DMS153 treated with DMSO at 0.1 percent for 48 hours (cell line): ENCODE measurements around the gene SYNJ1.
"Not testable (repeated sequence)": the region's sequence is repeated elsewhere in the genome, so short reads cannot be mapped to it uniquely, and the experiment has no call there.

Experiments used
- DNase-seq: peaks from one replicate; lab custom pipeline; 2025; ENCODE audit not compliant: unreplicated experiment; lab: John Stamatoyannopoulos, UW

SYNJ1 gene

DNA sequence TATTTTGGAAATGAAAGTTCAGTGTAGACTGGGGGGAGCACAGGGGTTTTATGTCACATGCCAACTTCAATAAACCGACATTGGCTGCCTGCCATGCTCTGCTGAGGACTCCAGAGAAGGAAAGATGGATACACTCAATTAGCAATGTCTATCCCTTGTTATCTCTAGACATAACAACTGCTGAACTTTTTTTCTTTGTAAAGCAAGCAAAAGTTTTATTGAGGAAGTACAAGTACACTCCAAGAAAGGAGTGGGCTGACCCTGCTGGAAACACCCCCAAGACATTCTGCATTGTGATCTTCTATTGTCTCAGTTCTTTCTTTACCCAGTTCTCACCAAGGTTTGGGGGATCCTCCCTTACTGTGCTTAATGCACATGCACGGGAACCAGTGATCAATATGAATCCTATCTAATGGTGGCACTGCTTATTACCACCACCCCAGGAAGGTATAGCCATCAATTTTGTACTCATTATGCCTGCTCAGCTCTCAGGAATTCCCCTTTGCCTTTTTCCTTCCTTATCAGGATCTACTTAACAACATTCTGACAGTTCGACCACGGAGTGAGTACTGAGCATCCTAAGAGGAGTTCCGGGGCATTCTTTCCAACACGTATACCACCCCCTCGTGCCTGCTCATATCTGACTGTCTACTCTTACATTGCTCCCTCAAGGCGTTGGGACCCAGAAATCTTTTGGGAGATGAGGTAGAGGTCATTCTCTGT is 28.7 kb downstream of the SYNJ1 start:
- DNase-seq = no peak

DNA sequence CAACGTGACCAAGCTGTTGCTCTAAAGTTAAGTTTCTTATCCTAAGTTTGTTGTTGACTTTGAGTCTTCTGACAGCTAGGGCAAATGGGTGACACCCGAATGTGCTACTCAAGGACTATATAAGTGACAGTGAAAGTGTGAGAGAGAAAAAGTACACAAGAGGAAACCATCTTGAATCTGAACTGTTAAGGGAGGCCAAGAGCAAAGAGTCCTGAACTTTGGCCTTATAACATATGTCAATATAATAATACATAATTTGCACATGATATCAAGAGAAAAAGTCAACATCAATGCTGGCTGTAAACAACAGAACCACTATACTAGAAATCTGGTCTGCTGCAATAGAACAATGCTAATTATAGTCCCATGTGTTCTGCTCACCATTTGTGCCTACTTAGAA is 29.5 kb downstream of the SYNJ1 start:
- DNase-seq = no peak

DNA sequence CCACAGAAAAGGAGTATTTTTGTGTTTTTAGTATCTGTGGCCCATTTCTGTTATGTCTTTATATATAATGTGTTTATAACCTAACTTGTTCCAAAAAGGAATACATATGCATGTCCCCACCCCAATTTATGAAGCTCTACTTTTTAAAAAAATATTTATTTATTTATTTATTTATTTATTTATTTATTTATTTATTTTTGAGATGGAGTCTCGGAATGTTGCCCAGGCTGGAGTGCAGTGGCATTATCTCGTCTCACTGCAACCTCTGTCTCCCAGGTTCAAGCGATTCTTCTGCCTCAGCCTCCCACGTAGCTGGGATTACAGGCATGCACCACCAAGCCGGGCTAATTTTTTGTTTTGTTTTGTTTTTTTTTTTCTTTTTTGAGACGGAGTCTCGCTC is 32.3 kb downstream of the SYNJ1 start:
- DNase-seq = not testable (repeated sequence)

DNA sequence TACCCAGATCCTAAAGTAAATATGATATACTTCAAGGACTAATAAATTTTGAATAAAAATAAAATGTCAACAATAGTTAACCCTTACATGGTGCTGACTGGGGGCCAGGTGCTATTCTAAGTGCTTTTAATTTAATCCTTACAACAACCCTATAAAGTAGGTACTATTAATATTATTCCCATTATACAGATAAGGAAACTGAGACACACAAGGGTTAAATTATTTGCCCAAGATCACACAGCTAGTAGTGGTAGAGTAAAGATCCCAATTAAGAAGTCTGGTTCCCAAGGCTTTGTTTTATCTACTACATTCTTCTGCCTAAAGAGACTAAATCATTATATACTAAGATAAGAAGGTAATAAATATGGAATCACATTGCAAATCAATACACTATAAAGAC is 34.2 kb downstream of the SYNJ1 start:
- no peak for DNase-seq

DNA sequence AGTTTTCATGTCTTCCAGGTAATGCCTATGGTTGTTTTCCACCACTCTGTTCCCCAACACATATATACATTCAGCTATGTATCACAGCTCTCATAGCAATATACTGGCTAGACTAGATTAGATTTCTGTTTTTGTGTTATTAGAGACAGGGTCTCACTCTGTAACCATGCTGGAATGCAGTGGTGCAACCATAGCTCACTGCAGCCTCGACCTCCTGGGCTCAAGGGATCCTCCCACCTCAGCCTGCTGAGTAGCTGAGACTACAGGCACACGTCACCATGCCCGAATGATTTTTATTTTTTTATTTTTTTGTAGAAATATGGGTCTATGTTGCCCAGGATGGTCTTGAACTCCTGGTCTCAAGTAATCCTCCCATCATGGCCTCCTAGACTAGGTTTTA is 37.7 kb downstream of the SYNJ1 start:
- no peak for DNase-seq

DNA sequence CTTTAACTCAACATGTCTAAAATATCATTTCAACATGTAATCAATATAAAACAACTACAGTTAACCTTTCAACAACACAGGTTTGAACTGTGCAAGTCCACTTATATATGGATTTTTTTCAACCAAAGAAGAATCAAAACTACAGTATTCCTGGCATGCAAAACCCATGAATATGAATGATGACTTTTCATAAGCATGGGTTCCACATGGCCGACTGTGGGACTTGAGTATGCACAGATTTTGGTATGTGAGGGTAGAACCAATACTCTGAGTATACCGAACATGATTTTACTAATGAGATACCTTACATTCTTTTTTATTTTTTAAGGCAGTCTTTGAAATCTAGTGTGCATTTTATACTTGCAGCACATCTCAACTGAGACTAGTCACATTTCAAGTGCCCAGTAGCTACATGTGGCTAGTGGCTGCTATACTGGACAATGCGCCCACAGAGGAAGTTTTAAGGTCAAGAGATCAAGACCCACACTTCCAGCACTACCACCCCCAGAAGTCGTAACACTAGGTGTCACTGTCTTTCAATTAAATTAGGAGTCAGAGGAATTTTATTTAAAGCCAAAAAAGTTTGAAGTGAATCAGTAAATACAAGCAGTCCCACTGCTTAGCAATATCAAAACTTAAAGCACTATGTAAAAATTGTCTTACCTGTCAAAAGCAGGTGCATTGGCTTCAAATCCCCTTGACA is 40.0 kb downstream of the SYNJ1 start:
- no peak for DNase-seq

DNA sequence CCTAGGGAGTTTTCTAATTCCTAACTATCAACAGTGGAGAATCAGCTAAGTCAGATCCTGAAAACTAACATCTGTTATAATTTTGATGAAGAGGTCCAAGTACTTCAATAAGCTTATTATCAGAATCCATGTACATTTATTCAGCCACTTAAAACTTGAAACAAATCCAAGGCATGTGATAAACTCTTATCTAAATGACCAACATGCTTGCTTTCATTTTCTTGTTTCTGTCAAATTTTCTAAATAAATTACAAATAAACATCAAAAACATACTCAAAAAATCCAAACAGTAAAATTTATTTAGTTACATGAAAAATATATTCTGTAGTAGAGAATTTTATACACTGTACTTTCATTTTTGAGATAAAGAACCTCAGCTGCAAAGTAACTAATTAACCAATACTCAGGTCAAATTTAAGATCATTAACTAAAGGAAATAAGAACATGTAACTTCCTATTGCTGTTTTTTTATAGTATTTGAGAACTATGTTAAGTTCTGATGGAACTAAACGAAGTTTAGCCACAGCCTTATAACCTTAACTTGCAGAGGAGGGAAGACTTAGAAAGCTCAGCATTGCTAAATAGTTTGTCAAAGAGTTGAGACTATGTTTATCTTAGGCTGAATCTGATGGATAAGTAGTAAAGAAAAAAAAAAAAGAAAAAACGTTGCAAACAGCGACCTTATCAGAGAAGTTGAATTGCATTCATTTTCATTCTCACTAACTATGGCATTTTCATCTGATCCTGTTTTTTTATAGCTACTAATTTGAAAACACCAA is 44.9 kb downstream of the SYNJ1 start:
- DNase-seq = no peak

DNA sequence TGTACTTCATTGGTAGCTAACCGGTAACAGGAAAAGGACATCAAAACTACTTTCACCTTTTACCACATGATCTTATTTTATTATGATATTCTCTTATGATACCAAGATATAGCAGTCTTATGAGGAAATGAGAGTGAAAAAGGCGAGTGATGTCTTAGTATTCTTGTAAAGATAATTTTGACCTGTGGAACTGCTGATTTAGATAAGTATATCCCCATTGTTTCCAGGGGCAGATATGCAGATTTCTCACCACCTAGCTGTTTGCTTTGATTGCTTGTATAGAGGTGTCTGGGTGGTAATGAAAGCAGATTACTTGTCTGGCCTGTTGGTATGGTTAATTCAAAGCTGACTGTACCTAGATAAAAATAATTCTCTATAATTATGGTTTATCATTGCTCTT is 53.1 kb downstream of the SYNJ1 start:
- no peak for DNase-seq

DNA sequence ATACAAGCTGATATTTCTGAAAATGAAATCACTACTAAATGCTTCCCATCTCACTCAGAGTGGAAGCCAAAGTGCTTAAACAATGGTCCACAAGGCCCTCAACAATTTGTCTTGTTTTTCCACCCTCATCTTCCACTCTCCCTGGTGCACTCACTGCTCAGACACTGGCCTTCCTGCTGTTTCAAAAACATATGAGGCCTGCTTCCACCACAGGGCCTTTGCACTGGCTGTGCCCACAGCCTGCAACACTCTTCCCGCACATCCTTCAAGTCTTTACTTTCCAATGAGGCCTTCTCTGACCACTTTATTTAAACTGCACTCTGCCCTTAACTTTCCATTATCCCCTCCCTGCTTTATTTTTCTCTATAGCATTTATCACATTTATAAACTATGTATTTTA is 53.8 kb downstream of the SYNJ1 start:
- DNase-seq = no peak

DNA sequence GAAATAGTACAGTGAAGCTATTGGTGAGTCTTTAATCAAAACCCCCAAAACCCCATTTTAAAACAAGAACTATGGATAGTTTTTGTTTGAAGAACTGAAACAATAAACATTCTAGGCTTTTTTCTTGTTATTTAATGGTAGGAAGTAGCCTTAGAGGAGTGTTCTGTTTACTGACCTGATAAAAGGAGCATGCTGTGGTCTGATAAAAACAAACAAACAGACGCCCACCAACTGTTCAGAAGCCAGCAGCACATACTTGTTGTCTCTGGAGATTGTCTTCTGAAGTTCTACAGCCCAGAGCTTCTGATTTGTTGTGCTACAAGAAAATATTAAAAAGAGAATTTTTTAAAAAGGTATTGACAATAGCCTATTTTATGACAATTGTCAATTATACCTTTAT is 61.6 kb downstream of the SYNJ1 start:
- no peak for DNase-seq

DNA sequence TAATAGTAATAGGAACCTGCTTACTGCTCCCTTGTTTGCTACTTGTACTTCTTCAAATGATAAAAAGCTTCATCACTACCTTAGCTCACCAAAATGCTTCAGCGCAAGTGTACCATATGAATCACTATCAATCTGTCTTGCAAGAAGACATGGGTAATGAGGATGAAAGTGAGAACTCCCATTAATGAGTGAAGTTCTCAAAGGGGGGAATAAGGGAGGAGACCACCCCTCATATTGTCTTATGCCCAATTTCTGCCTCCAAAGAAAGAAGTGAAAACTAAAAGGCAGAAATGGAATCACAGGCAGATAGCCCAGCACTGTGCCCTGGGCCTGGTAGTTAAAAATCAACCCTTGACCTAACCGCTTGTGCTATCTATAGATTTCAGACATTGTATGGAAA is 63.7 kb downstream of the SYNJ1 start:
- not testable (repeated sequence) for DNase-seq

DNA sequence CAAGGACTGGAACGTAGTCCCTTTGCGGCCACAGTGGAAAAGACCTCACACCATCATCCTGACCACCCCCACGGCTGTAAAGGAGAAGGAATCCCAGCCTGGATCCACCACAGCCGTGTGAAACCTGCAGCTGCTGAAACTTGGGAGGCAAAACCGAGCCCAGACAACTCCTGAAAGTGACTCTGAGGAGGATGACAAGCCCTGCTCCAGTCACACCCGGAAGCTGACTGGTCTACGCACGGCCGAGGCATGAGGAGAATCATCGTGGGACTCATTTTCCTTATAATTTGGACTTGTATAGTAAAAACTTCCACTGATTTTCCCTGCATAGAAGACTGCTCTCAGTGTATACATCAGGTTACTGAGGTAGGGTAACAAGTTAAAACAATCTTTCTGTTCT is 65.8 kb downstream of the SYNJ1 start:
- DNase-seq = not testable (repeated sequence)

DNA sequence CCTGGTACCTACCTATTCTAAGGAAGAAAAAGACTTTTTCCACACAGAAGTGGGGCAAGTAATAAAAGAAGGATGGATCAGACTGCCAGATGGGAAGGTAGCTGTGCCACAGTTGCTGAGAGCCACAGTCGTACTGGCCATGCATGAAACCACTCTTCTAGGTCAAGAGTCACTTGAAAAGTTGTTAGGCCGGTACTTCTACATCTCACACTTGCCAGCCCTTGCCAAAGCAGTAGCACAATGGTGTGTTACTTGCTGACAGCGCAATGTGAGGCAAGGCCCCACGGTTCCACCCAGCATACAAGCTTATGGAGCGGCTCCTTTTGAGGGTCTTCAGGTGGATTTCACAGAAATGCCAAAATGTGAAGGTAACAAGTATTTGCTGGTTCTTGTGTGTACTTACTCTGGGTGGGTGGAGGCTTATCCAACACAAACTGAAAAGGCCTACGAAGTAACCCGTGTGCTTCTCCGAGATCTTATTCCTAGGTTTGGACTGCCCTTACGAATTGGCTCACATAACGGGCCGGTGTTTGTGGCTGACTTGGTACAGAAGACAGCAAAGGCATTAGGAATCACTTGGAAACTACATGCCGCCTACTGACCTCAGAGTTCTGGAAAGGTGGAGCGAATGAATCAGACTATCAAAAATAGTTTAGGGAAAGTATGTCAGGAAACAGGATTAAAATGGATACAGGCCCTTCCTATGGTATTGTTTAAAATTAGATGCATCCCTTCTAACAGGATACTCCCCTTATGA is 66.6 kb downstream of the SYNJ1 start:
- DNase-seq = not testable (repeated sequence)

DNA sequence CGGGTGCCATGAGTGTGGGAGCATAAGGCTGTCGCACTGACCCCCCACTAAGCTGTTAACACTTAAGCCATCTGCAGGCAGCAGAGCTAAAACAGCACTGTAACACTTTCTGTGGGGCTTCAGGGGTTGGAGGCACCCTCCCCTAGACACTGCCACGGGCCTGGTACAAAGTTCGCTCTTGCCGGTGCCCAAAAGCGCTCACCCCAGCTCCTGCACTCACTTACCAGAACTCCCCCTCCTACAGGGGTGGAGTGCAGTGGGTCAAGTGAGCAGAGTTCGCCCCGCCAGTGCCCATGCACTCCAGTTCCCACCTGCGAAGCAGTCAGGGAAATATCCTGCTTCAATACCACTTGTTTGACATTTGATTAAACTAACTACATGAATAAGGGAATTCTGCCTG is 69.3 kb downstream of the SYNJ1 start:
- no peak for DNase-seq

DNA sequence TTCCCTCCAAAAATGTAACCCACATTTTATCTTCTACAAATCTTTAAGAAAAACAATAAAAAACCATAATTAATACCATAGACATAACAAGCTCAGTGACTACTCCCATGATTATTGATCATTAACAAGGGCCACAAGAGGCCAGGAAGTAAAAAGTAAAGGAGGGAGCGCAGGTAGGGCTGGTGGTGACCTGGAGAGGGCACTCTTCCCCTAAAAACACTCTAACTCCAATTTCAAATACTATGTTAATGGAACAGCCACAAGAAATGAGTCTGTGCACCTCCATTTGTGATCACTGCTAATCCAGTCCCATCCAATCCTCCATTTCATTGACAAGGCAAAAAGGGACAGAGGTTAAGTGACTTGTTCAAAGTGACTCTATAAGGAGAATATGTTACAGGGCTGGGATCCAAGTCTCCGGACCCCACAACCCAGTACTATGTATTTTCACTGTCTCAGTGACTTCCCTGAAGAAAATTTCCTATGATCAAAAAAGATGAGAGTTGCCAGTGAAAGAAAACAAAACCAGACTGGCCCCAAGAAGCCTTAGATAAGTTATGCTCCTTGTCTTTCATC is 74.4 kb downstream of the SYNJ1 start:
- DNase-seq = peak; percentile 1

DNA sequence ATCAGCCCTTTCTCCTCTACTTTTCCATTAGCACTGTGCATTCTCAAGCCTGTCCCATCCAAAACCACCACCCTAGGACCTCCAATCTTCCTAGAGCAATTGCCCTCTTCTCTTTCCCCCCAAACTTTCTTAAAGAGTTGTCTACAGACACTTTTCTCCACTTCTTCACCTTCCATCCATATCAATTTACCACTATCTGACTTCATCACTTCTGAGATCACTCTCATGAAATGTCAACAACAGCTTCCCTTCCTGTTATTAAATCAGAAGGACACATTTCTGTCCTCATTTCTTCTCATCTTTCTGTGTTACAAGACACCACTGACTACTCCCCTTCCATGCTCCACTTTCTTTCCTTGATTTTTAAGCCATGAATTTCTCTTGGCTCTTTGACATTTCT is 79.6 kb downstream of the SYNJ1 start:
- DNase-seq = no peak

DNA sequence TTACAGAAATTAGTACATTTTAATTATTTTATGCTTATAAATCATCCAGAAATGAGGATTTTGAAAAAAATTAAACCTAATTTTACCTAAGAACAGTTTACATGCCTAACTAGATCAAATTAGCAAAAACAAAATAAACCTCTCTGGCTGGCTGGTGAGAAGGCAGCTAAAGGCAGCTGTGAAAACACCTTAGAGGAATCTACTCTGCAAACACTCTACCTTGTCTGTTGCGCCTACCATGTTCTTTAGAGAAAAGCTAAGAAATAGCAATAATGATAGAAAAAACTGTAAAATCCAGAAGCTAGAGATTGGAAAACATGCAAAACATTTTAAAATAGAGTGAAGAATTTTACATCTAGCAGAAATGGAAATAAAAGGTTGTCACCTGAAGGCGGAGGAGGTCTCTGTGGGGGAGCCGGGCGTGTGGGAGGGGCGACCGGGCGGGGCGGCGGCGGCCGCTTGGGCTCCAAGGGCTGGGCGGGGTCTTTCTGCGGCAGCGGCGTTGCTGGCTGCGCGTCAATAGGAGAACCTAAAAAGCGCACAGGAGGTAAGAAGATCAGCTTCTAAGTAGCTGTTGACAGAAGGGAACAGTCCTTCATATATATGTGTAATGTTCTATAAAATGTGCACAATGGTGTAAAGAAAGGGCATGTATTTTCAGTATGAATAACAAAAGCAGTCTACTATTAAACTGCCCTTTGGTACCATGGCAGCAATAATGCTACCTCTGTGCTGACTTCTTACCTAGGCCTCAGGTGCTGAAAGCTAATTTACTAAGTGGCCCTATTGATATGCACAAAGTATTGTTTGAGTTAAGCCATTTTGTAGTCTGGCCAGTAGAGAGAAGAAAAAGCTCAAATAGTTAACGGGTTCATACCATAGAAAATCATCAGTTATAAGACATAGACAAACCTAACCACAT is 82.3 kb downstream of the SYNJ1 start:
- no peak for DNase-seq

DNA sequence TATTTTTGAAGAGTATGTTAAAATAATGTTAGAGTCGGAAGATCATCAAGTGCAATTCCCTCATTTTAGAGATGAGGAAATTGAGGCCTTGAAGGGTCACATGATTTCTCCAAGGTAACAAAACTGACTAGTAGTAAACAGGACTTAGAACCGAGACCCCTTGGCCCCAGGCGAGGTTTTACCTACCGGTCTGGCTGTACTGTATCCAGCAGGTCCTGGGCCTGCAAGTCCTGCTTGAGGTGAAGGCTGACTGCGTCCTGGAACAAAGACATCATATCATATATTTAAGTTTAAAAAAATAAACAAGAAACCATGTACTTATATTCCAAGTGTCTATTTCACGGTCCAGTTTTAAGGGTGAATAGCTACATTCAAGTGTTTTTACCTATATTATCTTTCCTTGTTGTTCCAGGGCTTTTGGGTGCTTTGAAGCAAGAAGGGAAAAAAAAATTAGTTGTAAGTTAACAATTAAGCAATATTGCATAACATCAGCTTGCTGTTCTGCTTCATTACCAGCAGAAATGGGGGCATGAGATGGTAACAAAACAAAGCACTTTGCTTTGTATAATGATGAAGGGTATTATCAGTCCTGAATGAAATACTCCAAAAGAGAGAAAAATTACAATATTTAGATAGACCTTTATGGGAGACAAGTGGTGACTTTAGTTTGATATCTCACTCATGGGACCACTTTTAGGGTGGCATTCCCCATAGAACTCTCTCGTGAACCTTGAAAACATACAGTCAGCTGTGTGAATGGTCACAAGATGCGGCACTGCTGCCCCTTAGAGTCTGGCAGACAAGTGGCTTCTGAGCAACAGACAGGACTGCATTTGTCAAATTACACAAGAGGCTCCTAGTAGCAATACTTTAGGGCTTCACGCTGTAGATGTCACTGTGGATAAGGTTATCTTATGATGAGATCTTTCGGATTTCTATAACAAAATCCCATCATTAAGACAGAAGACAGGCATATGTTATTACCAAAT is 85.8 kb downstream of the SYNJ1 start:
- DNase-seq = no peak
